Measurements from ENCODE around the gene TSPEAR. TPM values are rescaled to one million over a fixed set of nuclear protein-coding genes. Genes with fewer than 3 reads are reported as not detected.
A peak's percentile ranks its signal among the peaks of the same experiment; 100 is the strongest.

Gene TSPEAR
- total and polyA plus RNA-seq, 10 donors, result 0.02 to 0.22 (median 0.03) TPM; not detected in 7

GRCh38 chr21:44654576-44655175 is 56.7 kb downstream of the TSPEAR start, which contains the start of gene KRTAP12-4:
Gene KRTAP12-4, minus strand, starts transcription at chr21:44654659. Its CDS starts 45 bp downstream, at chr21:44654614.
- H3K4me3 ChIP-seq, result no peak within 1 kb of the TSS
- DNase-seq, result no peak
- intact Hi-C loops (cut with DNase I; ENCODE audit: low total_unique reads), result no loop called here
- peak within 1 kb of the TSS in 7 of 8 donors; percentile 22 to 80 (median 52) for H3K27ac ChIP-seq
- 53 to 63% (median 62%) methylated on average over 7 to 9 of the region's 9 CpGs for WGBS, 5 donors
- peaks cover 0 to 27% (median 0%) of the 10 kb centered on the region in 7 donors for H3K27me3 ChIP-seq (replicated peaks in 1 of 7)
- H3K36me3 ChIP-seq, result no peaks in the 10 kb centered on the region
- peaks cover 0 to 23% (median 14%) of the 10 kb centered on the region in 8 donors for H3K9me3 ChIP-seq
- TF ChIP-seq POLR2AphosphoS5 (IDR thresholded peaks at IDR 0.05) (no peak), POLR2A (IDR thresholded peaks at IDR 0.05) (no peak), CTCF (IDR thresholded peaks at IDR 0.05 in 8 of 11, conservative IDR thresholded peaks at IDR 0.05 in 3 of 11) (no peak)
- peaks cover 0 to 21% (median 6%) of the 10 kb centered on the region in 6 donors for H3K4me1 ChIP-seq

GRCh38 chr21:44653656-44654575 is 57.5 kb downstream of the TSPEAR start:
- 75 to 84% (median 82%) methylated on average over 17 of the region's 17 CpGs for WGBS, 5 donors
- DNase-seq, result no peak
- TF ChIP-seq CTCF (IDR thresholded peaks at IDR 0.05 in 8 of 11, conservative IDR thresholded peaks at IDR 0.05 in 3 of 11), result no peak
- peak in 2 of 3 donors; percentile 29 to 48 for TF ChIP-seq POLR2AphosphoS5 (IDR thresholded peaks at IDR 0.05)
- TF ChIP-seq POLR2A (IDR thresholded peaks at IDR 0.05), result no peak
- no peak overlapping the region for H3K4me3 ChIP-seq
- H3K36me3 ChIP-seq, result no peaks in the 10 kb centered on the region
- H3K27ac ChIP-seq, result peak overlapping the region in 7 of 8 donors; percentile 22 to 80 (median 52)
- H3K27me3 ChIP-seq (replicated peaks in 1 of 7), result peaks cover 0 to 22% (median 0%) of the 10 kb centered on the region in 7 donors
- H3K9me3 ChIP-seq, result peaks cover 0 to 23% (median 14%) of the 10 kb centered on the region in 8 donors
- H3K4me1 ChIP-seq, result peaks cover 0 to 20% (median 5%) of the 10 kb centered on the region in 6 donors
- intact Hi-C loops (cut with DNase I; ENCODE audit: low total_unique reads), result no loop called here

GRCh38 chr21:44653123-44653522 is 58.2 kb downstream of the TSPEAR start:
- peaks cover 0 to 23% (median 14%) of the 10 kb centered on the region in 8 donors for H3K9me3 ChIP-seq
- no peak for DNase-seq
- H3K36me3 ChIP-seq, result no peaks in the 10 kb centered on the region
- H3K27ac ChIP-seq, result no peak overlapping the region
- intact Hi-C loops (cut with DNase I; ENCODE audit: low total_unique reads), result no loop called here
- TF ChIP-seq POLR2A (IDR thresholded peaks at IDR 0.05) (no peak), CTCF (IDR thresholded peaks at IDR 0.05 in 8 of 11, conservative IDR thresholded peaks at IDR 0.05 in 3 of 11) (no peak), POLR2AphosphoS5 (IDR thresholded peaks at IDR 0.05) (no peak)
- H3K4me3 ChIP-seq, result no peak overlapping the region
- peaks cover 0 to 12% (median 1%) of the 10 kb centered on the region in 6 donors for H3K4me1 ChIP-seq
- H3K27me3 ChIP-seq (replicated peaks in 1 of 7), result peaks cover 0 to 24% (median 0%) of the 10 kb centered on the region in 7 donors
- 70 to 80% (median 74%) methylated on average over 14 of the region's 14 CpGs for WGBS, 5 donors

Data from spleen (tissue), 11 donors.